ENCODE measurements around the gene SRGAP2.
A peak's percentile ranks its signal among the peaks of the same experiment; 100 is the strongest.
"Not testable (repeated sequence)": the region's sequence is repeated elsewhere in the genome, so short reads cannot be mapped to it uniquely, and the experiment has no call there.

The SRGAP2 gene

GRCh38 chr1:206210802-206211201 is 7.5 kb downstream of the SRGAP2 start:
- DNase-seq, result peak; percentile 14

- not testable (repeated sequence) for DNase-seq
Measured at GRCh38 chr1:206215600-206216392, 12.5 kb downstream of the SRGAP2 start.

GRCh38 chr1:206218285-206218684 is 14.9 kb downstream of the SRGAP2 start:
- not testable (repeated sequence) for DNase-seq

GRCh38 chr1:206218765-206219164 is 15.4 kb downstream of the SRGAP2 start:
- DNase-seq, result not testable (repeated sequence)

GRCh38 chr1:206219514-206220331 is 16.4 kb downstream of the SRGAP2 start:
- DNase-seq, result not testable (repeated sequence)

GRCh38 chr1:206220332-206221000 is 17.1 kb downstream of the SRGAP2 start:
- not testable (repeated sequence) for DNase-seq

GRCh38 chr1:206221585-206221984 is 18.2 kb downstream of the SRGAP2 start:
- DNase-seq, result not testable (repeated sequence)

- DNase-seq, result not testable (repeated sequence)
Measured at GRCh38 chr1:206224190-206224776, 20.9 kb downstream of the SRGAP2 start.

GRCh38 chr1:206225386-206225785 is 22.0 kb downstream of the SRGAP2 start:
- DNase-seq, result not testable (repeated sequence)

GRCh38 chr1:206226886-206227285 is 23.5 kb downstream of the SRGAP2 start:
- DNase-seq, result not testable (repeated sequence)

GRCh38 chr1:206229286-206229685 is 25.9 kb downstream of the SRGAP2 start:
- DNase-seq, result not testable (repeated sequence)

GRCh38 chr1:206231989-206232388 is 28.6 kb downstream of the SRGAP2 start:
- not testable (repeated sequence) for DNase-seq

GRCh38 chr1:206232970-206233645 is 29.8 kb downstream of the SRGAP2 start:
- DNase-seq, result not testable (repeated sequence)

GRCh38 chr1:206234189-206234916 is 31.0 kb downstream of the SRGAP2 start:
- DNase-seq, result not testable (repeated sequence)

GRCh38 chr1:206235190-206235589 is 31.8 kb downstream of the SRGAP2 start:
- DNase-seq, result not testable (repeated sequence)

GRCh38 chr1:206240288-206240687 is 36.9 kb downstream of the SRGAP2 start:
- peak; percentile 24 for DNase-seq

- DNase-seq, result not testable (repeated sequence)
Measured at GRCh38 chr1:206243335-206243734, 40.0 kb downstream of the SRGAP2 start.

- not testable (repeated sequence) for DNase-seq
Measured at GRCh38 chr1:206245479-206245878, 42.1 kb downstream of the SRGAP2 start.

- DNase-seq, result not testable (repeated sequence)
Measured at GRCh38 chr1:206246129-206246886, 43.0 kb downstream of the SRGAP2 start.

- DNase-seq, result not testable (repeated sequence)
Measured at GRCh38 chr1:206250953-206251681, 47.8 kb downstream of the SRGAP2 start.
